ENCODE measurements around the gene RIBC2. TPM values are rescaled to one million over a fixed set of nuclear protein-coding genes. Genes with fewer than 3 reads are reported as not detected.
A peak's percentile ranks its signal among the peaks of the same experiment; 100 is the strongest.

RIBC2 gene
- total and polyA plus RNA-seq, 9 of the 15 experiments (the other 6 are each of a cell fraction or from before 2014, with no cell fraction given) = not detected

DNA sequence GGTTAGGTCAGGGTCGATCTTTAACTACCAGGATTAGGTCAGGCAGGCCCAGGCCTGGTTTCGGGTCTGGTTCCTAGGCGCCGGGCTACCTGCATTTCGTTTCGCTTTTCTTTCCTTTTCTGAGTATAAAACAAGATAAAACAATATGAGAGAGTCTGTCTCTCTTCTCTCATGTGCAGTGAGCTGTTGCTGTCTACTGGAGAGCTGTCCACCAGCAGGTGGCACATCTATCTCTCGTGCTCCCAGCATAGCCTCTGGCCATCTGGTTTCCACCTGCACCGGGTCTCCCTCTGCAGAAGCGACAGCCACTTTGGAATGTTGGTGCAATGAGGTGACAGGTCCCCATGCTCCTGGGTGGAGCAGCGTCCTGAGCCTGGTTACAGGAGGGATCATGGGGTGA lies 27.6 kb downstream of the RIBC2 start (continued):
- TF ChIP-seq, protein P1, sequence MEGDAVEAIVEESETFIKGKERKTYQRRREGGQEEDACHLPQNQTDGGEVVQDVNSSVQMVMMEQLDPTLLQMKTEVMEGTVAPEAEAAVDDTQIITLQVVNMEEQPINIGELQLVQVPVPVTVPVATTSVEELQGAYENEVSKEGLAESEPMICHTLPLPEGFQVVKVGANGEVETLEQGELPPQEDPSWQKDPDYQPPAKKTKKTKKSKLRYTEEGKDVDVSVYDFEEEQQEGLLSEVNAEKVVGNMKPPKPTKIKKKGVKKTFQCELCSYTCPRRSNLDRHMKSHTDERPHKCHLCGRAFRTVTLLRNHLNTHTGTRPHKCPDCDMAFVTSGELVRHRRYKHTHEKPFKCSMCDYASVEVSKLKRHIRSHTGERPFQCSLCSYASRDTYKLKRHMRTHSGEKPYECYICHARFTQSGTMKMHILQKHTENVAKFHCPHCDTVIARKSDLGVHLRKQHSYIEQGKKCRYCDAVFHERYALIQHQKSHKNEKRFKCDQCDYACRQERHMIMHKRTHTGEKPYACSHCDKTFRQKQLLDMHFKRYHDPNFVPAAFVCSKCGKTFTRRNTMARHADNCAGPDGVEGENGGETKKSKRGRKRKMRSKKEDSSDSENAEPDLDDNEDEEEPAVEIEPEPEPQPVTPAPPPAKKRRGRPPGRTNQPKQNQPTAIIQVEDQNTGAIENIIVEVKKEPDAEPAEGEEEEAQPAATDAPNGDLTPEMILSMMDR (IDR thresholded peaks at IDR 0.05 in 2 of 3, conservative IDR thresholded peaks at IDR 0.05 in 1 of 3; ENCODE audit: insufficient read depth in 2 of 3, low read depth in 1 of 3, low read length in 3 of 3) = peak; percentile 41 to 44 (median 42); a peak in 4 of 6 replicates
- TF ChIP-seq ZNF232 (CRISPR knock-in tag; IDR thresholded peaks at IDR 0.05) = no peak
- TF ChIP-seq DMBX1 (CRISPR knock-in tag; IDR thresholded peaks at IDR 0.05; ENCODE audit: borderline replicate concordance) = no peak
- no peak for TF ChIP-seq ZFPM2 (CRISPR knock-in tag; IDR thresholded peaks at IDR 0.05)
- TF ChIP-seq, protein P2, sequence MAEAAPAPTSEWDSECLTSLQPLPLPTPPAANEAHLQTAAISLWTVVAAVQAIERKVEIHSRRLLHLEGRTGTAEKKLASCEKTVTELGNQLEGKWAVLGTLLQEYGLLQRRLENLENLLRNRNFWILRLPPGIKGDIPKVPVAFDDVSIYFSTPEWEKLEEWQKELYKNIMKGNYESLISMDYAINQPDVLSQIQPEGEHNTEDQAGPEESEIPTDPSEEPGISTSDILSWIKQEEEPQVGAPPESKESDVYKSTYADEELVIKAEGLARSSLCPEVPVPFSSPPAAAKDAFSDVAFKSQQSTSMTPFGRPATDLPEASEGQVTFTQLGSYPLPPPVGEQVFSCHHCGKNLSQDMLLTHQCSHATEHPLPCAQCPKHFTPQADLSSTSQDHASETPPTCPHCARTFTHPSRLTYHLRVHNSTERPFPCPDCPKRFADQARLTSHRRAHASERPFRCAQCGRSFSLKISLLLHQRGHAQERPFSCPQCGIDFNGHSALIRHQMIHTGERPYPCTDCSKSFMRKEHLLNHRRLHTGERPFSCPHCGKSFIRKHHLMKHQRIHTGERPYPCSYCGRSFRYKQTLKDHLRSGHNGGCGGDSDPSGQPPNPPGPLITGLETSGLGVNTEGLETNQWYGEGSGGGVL (CRISPR knock-in tag; IDR thresholded peaks at IDR 0.05) = no peak
- no peak for TF ChIP-seq CC2D1A (IDR thresholded peaks at IDR 0.05)

DNA sequence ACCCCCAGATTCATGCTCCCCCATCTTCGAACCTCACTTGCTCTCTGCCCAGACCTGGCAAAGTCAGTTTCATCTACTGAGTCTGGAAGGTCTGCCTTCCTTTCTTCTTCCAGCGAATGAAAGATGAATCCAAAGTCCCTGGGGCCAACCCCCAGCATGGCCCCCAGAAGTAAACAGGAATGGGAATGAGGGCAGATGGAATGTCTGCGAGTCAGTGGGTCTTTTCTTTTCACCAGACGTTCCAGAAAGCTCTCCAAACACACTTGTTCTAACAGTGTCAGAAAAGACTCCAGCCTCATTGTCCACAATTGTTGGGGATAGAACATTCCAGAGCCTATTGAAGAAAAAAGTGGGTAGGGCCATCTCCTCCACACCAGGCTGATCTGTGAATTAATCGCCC lies 28.6 kb downstream of the RIBC2 start:
- no peaks in the 10 kb centered on the region for H3K4me1 ChIP-seq (replicated peaks in 1 of 2; ENCODE audit: control insufficient read depth in 2 of 2, insufficient read depth in 2 of 2, low read length in 2 of 2)
- 4% methylated on average over 4 of the region's 5 CpGs for WGBS (ENCODE audit: insufficient coverage, low coverage, missing lambda C conversion rate)
- DNase-seq (ENCODE audit: extremely low read depth in 1 of 4, low spot score in 3 of 4) = no peak
- H3K9me3 ChIP-seq (replicated peaks; ENCODE audit: control insufficient read depth, insufficient read depth, low read depth, low read length) = no peaks in the 10 kb centered on the region
- no peak overlapping the region for H3K9ac ChIP-seq (ENCODE audit: insufficient read depth in 1 of 2, low read depth in 2 of 2, low read length in 2 of 2)
- H3K79me2 ChIP-seq (ENCODE audit: control insufficient read depth, insufficient read depth, low read length) = no peaks in the 10 kb centered on the region
- POLR2A ChIA-PET = interaction anchor here (0.7 kb wide), 1 partner anchor 1524 kb away, joined by 3 read pairs; no protein-coding TSS in a partner anchor
- H3K27me3 ChIP-seq (ENCODE audit: control insufficient read depth in 2 of 2, insufficient read depth in 2 of 2, low read length in 2 of 2) = peaks cover 3 to 23% of the 10 kb centered on the region in 2 experiments; a peak in 2 of 5 replicates
- intact Hi-C loops (cut with micrococcal nuclease) = no loop called here
- in situ Hi-C loops (cut with MboI) = no loop called here
- no peaks in the 10 kb centered on the region for H3K36me3 ChIP-seq (ENCODE audit: control insufficient read depth, insufficient read depth, low read length)
- no peaks in the 10 kb centered on the region; the same call in 1 of the 2 replicates for H4K20me1 ChIP-seq (replicated peaks; ENCODE audit: control insufficient read depth, insufficient read depth, low read length)
- FAIRE-seq = no peak
- CTCF ChIA-PET (ENCODE audit: low intra/inter-chr PET ratio) = interaction anchor here (1.3 kb wide), 1 partner anchor 112 kb away, joined by 5 read pairs; no protein-coding TSS in a partner anchor
- BruUV-seq (replicated peaks) = no TSS peak
- no peak overlapping the region for H3K4me3 ChIP-seq
- H3K9me1 ChIP-seq (ENCODE audit: control insufficient read depth, insufficient read depth, low read length) = no peaks in the 10 kb centered on the region
- no peak overlapping the region for H3K27ac ChIP-seq (ENCODE audit: extremely low read depth, low read depth, low read length)
- no peak overlapping the region for H2AFZ ChIP-seq (ENCODE audit: low read depth, low read length)
- no peak for ATAC-seq
- no peak overlapping the region for H3K4me2 ChIP-seq (ENCODE audit: insufficient read depth, low read length)
- TF ChIP-seq PTRF (tag; IDR thresholded peaks at IDR 0.05) (no peak), HDAC8 (tag; IDR thresholded peaks at IDR 0.05) (no peak), MCM2 (IDR thresholded peaks at IDR 0.05; ENCODE audit: low read depth) (no peak), CREBBP (IDR thresholded peaks at IDR 0.05; ENCODE audit: low read depth, low read length) (no peak), POLR2H (tag; IDR thresholded peaks at IDR 0.05; ENCODE audit: low read depth) (no peak), KLF1 (tag; IDR thresholded peaks at IDR 0.05) (no peak), RHOXF2B (CRISPR knock-in tag; conservative IDR thresholded peaks at IDR 0.05) (no peak), ZNF76 (CRISPR knock-in tag; IDR thresholded peaks at IDR 0.05; ENCODE audit: borderline replicate concordance) (no peak)
- TF ChIP-seq, protein P3, sequence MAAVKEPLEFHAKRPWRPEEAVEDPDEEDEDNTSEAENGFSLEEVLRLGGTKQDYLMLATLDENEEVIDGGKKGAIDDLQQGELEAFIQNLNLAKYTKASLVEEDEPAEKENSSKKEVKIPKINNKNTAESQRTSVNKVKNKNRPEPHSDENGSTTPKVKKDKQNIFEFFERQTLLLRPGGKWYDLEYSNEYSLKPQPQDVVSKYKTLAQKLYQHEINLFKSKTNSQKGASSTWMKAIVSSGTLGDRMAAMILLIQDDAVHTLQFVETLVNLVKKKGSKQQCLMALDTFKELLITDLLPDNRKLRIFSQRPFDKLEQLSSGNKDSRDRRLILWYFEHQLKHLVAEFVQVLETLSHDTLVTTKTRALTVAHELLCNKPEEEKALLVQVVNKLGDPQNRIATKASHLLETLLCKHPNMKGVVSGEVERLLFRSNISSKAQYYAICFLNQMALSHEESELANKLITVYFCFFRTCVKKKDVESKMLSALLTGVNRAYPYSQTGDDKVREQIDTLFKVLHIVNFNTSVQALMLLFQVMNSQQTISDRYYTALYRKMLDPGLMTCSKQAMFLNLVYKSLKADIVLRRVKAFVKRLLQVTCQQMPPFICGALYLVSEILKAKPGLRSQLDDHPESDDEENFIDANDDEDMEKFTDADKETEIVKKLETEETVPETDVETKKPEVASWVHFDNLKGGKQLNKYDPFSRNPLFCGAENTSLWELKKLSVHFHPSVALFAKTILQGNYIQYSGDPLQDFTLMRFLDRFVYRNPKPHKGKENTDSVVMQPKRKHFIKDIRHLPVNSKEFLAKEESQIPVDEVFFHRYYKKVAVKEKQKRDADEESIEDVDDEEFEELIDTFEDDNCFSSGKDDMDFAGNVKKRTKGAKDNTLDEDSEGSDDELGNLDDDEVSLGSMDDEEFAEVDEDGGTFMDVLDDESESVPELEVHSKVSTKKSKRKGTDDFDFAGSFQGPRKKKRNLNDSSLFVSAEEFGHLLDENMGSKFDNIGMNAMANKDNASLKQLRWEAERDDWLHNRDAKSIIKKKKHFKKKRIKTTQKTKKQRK (IDR thresholded peaks at IDR 0.05; ENCODE audit: borderline replicate concordance, low read depth, low read length) = no peak
